HepG2 (cell line): Measurements from ENCODE around the gene LRRC3C. TPM values are rescaled to one million over a fixed set of nuclear protein-coding genes. Genes with fewer than 3 reads are reported as not detected.

ENCODE experiments used
- ATAC-seq: fragments of 200-7000 bp; cut with Tn5 transposase; 3 replicates; pipeline ENCODE4 v1.9.1; 2020; ENCODE audit warnings: mild to moderate bottlenecking, moderate library complexity
- BruUV-seq: library from RNA; stranded (reverse); fragments of 400-500 nt; replicated peaks from 2 replicates; lab custom pipeline; 2021; lab: Mats Ljungman, UMichigan
- CTCF ChIA-PET: fragments of 300-600 bp; formaldehyde crosslinking; extraction: SDS; loops from one replicate; lab custom pipeline; 2021; ENCODE audit warnings: low total read pairs, inconsistent platforms, low intra/inter-chr PET ratio; lab: Yijun Ruan, JAX
- POLR2A ChIA-PET: fragments of 350-600 bp; sonication (Branson Sonifier 250); formaldehyde crosslinking; loops from one replicate; lab custom pipeline; 2020; ENCODE audit warnings: antibody characterized with exemption, inconsistent platforms; lab: Yijun Ruan, JAX
- DNase-seq: peaks from one replicate; pipeline ENCODE4 v3.0.0-alpha.2; 2015; ENCODE audit warnings: low spot score
- FAIRE-seq: peaks from 3 replicates; lab custom pipeline; 2011; peaks lifted over from hg19 to GRCh38; lab: Jason Lieb, UNC
- H2AFZ ChIP-seq: one replicate; pipeline ENCODE4 v1.6.1; 2011; ENCODE audit warnings: low read length, inconsistent platforms
- H3K27ac ChIP-seq: fragments of 300-600 bp; 3 replicates; pipeline ENCODE4 v1.8.0; 2011; ENCODE audit warnings: mixed run types, mild to moderate bottlenecking, mixed read lengths, low read length, inconsistent platforms; ENCODE audit not compliant: insufficient read depth; ENCODE audit errors: extremely low read length
- H3K27me3 ChIP-seq, 2 experiments: fragments of 200-600 bp in 1 of 2; 2 replicates in 1 of 2; 3 replicates in 1 of 2; pipeline versions ENCODE4 v1.6.0 to v1.8.0; 2011; ENCODE audit warnings: low read length in 2 of 2, mild to moderate bottlenecking in 2 of 2, moderate library complexity in 2 of 2, inconsistent platforms in 1 of 2; ENCODE audit not compliant: insufficient read depth in 2 of 2, control insufficient read depth in 1 of 2
- H3K36me3 ChIP-seq, 2 experiments: fragments of 200-600 bp in 1 of 2; replicated peaks in 1 of 2; 2 replicates in 1 of 2; 3 replicates in 1 of 2; pipeline versions ENCODE4 v1.5.1 to v1.8.0; 2011; ENCODE audit warnings: low read length in 2 of 2, inconsistent platforms in 1 of 2; ENCODE audit not compliant: insufficient read depth in 2 of 2, control insufficient read depth in 1 of 2
- H3K4me1 ChIP-seq: 2 replicates; pipeline ENCODE4 v1.5.1; 2012; ENCODE audit warnings: low read length, inconsistent platforms; ENCODE audit not compliant: insufficient read depth
- H3K4me2 ChIP-seq: 2 replicates; pipeline ENCODE4 v1.6.0; 2011; ENCODE audit warnings: low read depth, low read length, inconsistent platforms
- H3K4me3 ChIP-seq, 3 experiments: fragments of 200-600 bp in 1 of 3; sonication (generic), shearing (Covaris generic) in 1 of 3; replicated peaks in 1 of 3; 2 replicates each; pipeline ENCODE4 v1.5.1; 2011 to 2016; ENCODE audit warnings: low read length in 3 of 3, inconsistent platforms in 2 of 3, low read depth in 2 of 3, mild to moderate bottlenecking in 2 of 3, control low read depth in 1 of 3, mixed read lengths in 1 of 3; ENCODE audit not compliant: insufficient read depth in 1 of 3
- H3K79me2 ChIP-seq: one replicate; pipeline ENCODE4 v1.6.1; 2011; ENCODE audit warnings: low read length, inconsistent platforms; ENCODE audit not compliant: insufficient read depth
- H3K9ac ChIP-seq: 2 replicates; pipeline ENCODE4 v1.6.0; 2011; ENCODE audit warnings: mild to moderate bottlenecking, low read depth, low read length, inconsistent platforms; ENCODE audit not compliant: insufficient read depth
- H3K9me3 ChIP-seq: 2 replicates; pipeline ENCODE4 v1.5.1; 2012; ENCODE audit warnings: mild to moderate bottlenecking, low read length
- H4K20me1 ChIP-seq: 2 replicates; pipeline ENCODE4 v1.6.0; 2011; ENCODE audit warnings: inconsistent platforms, mild to moderate bottlenecking, low read length, moderate library complexity; ENCODE audit not compliant: insufficient read depth
- AHDC1 ChIP-seq: sonication (generic); formaldehyde crosslinking; IDR thresholded peaks from 2 replicates; pipeline ENCODE4 v1.5.1; 2020; ENCODE audit warnings: mild to moderate bottlenecking, missing genetic modification reagents, borderline replicate concordance
- CC2D1A ChIP-seq: sonication (generic); formaldehyde crosslinking; IDR thresholded peaks from 2 replicates; pipeline ENCODE4 v1.8.1; 2023; ENCODE audit warnings: mild to moderate bottlenecking, missing genetic modification reagents
- GABPB1 ChIP-seq: IDR thresholded peaks from 2 replicates; pipeline ENCODE4 v1.6.1; 2016; ENCODE audit warnings: mild to moderate bottlenecking, missing genetic modification reagents, moderate library complexity, missing compliant biosample characterization
- HMG20A ChIP-seq: IDR thresholded peaks from 2 replicates; pipeline ENCODE4 v1.6.1; 2016; ENCODE audit warnings: borderline replicate concordance
- HMGXB4 ChIP-seq, 2 experiments: sonication (generic) in 1 of 2; formaldehyde crosslinking in 1 of 2; IDR thresholded peaks; 2 replicates each; pipeline versions ENCODE4 v1.4.0 to v1.6.1; 2018 to 2020; ENCODE audit warnings: missing genetic modification reagents in 2 of 2, borderline replicate concordance in 1 of 2, low read depth in 1 of 2, mild to moderate bottlenecking in 1 of 2, missing biosample characterization in 1 of 2
- IKZF5 ChIP-seq: IDR thresholded peaks from 2 replicates; pipeline ENCODE4 v1.6.1; 2018; ENCODE audit warnings: missing genetic modification reagents, mild to moderate bottlenecking, missing compliant biosample characterization
- JUN ChIP-seq: sonication (generic); formaldehyde crosslinking; IDR thresholded peaks from 2 replicates; pipeline ENCODE4 v1.4.0; 2020; ENCODE audit warnings: mild to moderate bottlenecking, missing genetic modification reagents
- NFATC3 ChIP-seq: sonication (generic); formaldehyde crosslinking; IDR thresholded peaks from 2 replicates; pipeline ENCODE4 v1.5.1; 2020; ENCODE audit warnings: mild to moderate bottlenecking, missing genetic modification reagents
- SIN3A ChIP-seq: IDR thresholded peaks from 2 replicates; pipeline ENCODE4 v1.6.1; 2011; ENCODE audit warnings: low read depth, mild to moderate bottlenecking, control low read depth, low read length, borderline replicate concordance
- ZNF17 ChIP-seq: sonication (generic); formaldehyde crosslinking; IDR thresholded peaks from 2 replicates; pipeline ENCODE4 v1.5.0; 2020; ENCODE audit warnings: mild to moderate bottlenecking, missing genetic modification reagents
- ZNF331 ChIP-seq: sonication (generic); formaldehyde crosslinking; IDR thresholded peaks from 2 replicates; pipeline ENCODE4 v1.4.0; 2020; ENCODE audit warnings: missing genetic modification reagents
- ZNF33B ChIP-seq: sonication (generic); formaldehyde crosslinking; IDR thresholded peaks from 2 replicates; pipeline ENCODE4 v1.5.1; 2020; ENCODE audit warnings: mild to moderate bottlenecking, missing genetic modification reagents
- ZNF652 ChIP-seq: IDR thresholded peaks from 2 replicates; pipeline ENCODE4 v1.6.1; 2016; ENCODE audit warnings: low read depth, borderline replicate concordance
- ZNF670 ChIP-seq: sonication (generic); formaldehyde crosslinking; IDR thresholded peaks from 2 replicates; pipeline ENCODE4 v1.8.0; 2022; ENCODE audit warnings: mild to moderate bottlenecking, missing genetic modification reagents, borderline replicate concordance
- WGBS: methylation state at CpG from one replicate; pipeline ENCODE4 v1.1.6; 2017; ENCODE audit warnings: low lambda C conversion rate; 5-methylcytosine and 5-hydroxymethylcytosine counted together
- in situ Hi-C: cut with HindIII; loops from 2 replicates; pipeline ENCODE4 v1.10.0; 2017; ENCODE audit warnings: low pct_unique_long_range_greater_than_20kb; ENCODE audit not compliant: extremely low pct_ligation_motif_present
- intact Hi-C: fragments of 100-400 bp; cut with micrococcal nuclease; formaldehyde crosslinking; loops from one replicate; pipeline ENCODE4 v1.10.0; 2022; ENCODE audit not compliant: unreplicated experiment
- polyA plus RNA-seq, 8 experiments: library from polyadenylated mRNA; depleted of rRNA in 3 of 8; stranded (reverse) in 7 of 8; unstranded in 1 of 8; fragments of >200 nt; fragmentation: Illumina TruSeq in 4 of 8; extraction: Trizol in 4 of 8; gene quantifications; 2 replicates each; pipeline versions ENCODE4 v1.2.1 to v1.2.3, GENCODE V29; 2011 to 2016; ENCODE audit warnings: low read depth in 4 of 8, missing spikeins in 1 of 8, mixed read lengths in 1 of 8; ENCODE audit not compliant: insufficient read depth in 1 of 8
- total RNA-seq, 5 experiments: library from RNA; depleted of rRNA; stranded (reverse); fragments of >200 nt; fragmentation: Illumina TruSeq; extraction: Trizol; gene quantifications; 2 replicates each; pipeline ENCODE4 v1.2.3, GENCODE V29; 2016; ENCODE audit warnings: low read depth in 1 of 5

Gene LRRC3C
- total and polyA plus RNA-seq, 2 of the 13 experiments (the other 11 are each of a cell fraction or from before 2014, with no cell fraction given): 0.17 TPM; not detected in 1

- Histone ChIP-seq H3K79me2 (no peaks in the 10 kb centered on the region), H3K4me1 (peaks cover 67% of the 10 kb centered on the region), H3K27ac (no peak overlapping the region), H4K20me1 (no peaks in the 10 kb centered on the region), H3K4me2 (peak overlapping the region; percentile 65), H3K27me3 (peaks cover 4 to 9% of the 10 kb centered on the region in 2 experiments; a peak in 2 of 5 replicates), H3K9me3 (no peaks in the 10 kb centered on the region), H3K4me3 (peak overlapping the region in 1 of 3 experiments; percentile 20; a peak in 3 of 6 replicates), H3K36me3 (no peaks in the 10 kb centered on the region), H3K9ac (no peak overlapping the region), H2AFZ (no peak overlapping the region)
- ChIA-PET POLR2A (interaction anchor here (1.0 to 2.8 kb wide), 3 partner anchors 11 to 34 kb away, joined by 4 to 15 read pairs (median 5); partner anchors contain the start of genes LRRC3C and ORMDL3), CTCF (interaction anchor here (1.1 kb wide), 1 partner anchor 66 kb away, joined by 4 read pairs; no protein-coding TSS in a partner anchor)
- DNase-seq: peak; percentile 67
- intact Hi-C loops: loop anchor here (1.0 to 2.0 kb wide), 2 partner anchors 11 to 14 kb away; partner anchors contain the start of genes LRRC3C and ORMDL3
- in situ Hi-C loops: no loop called here
- WGBS: 23% methylated on average over 8 of the region's 8 CpGs
- BruUV-seq: no TSS peak
- peak; percentile 66 for ATAC-seq
- peak; percentile 80 for FAIRE-seq
- peak; percentile 55; the same call in 1 of the 2 replicates for TF ChIP-seq ZNF331 (CRISPR knock-in tag)
- no peak for TF ChIP-seq NFATC3
- no peak for TF ChIP-seq CC2D1A (CRISPR knock-in tag)
- TF ChIP-seq JUN (CRISPR knock-in tag): no peak
- no peak for TF ChIP-seq GABPB1 (CRISPR knock-in tag)
- TF ChIP-seq ZNF33B (CRISPR knock-in tag): peak; percentile 48; the same call in 1 of the 2 replicates
- TF ChIP-seq SIN3A: no peak
- TF ChIP-seq ZNF17: no peak
- peak; percentile 93 for TF ChIP-seq ZNF652 (CRISPR knock-in tag)
- TF ChIP-seq ZNF670: no peak
- peak; percentile 63; the same call in 1 of the 2 replicates for TF ChIP-seq HMG20A (CRISPR knock-in tag)
- no peak for TF ChIP-seq IKZF5 (CRISPR knock-in tag)
- TF ChIP-seq AHDC1: no peak
- TF ChIP-seq HMGXB4 (CRISPR knock-in tag; IDR thresholded peaks at IDR 0.05; ENCODE audit: borderline replicate concordance in 1 of 2, low read depth in 1 of 2): no peak
These were observed 10.8 kb downstream of the LRRC3C start for GRCh38 chr17:39938140-39938869.
